Measurements from ENCODE around the gene DCP1B.

DNA sequence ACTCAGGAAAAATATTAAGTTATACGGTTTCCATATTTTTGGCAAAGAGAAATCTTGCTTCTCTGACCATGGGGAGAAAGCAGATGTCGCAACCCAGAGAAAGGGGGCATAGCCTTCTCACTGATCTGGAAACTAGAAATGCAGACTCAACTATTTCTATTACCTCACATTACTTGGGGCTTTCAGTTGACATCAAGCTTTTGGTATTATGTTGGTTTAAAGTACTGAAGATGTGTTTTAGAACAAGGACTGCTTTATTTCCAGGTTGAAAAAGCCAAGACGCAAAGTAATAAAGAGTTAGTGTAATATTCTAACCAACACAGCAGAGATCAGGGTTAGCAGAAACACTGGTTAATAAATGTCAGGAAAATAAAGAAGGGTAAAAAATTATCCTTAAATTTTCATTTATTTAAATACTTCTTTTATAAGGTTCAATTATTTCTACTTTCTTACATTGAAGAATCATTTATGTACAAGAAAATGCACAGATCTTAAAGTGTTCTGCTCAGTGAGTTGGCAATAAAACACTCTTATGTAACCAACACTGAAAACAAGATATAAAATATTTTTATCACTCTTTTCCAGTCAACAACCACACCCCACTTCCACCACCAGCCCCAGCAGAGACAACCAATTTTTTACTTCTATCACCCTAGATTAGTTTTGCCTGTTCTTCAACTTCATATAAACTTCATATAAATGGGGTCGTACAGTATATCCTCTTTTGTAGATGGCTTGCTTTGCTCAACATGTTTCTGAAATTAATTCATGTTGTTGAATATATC, 26.0 kb downstream of the DCP1B start:
- TF ChIP-seq CTCF (IDR thresholded peaks at IDR 0.05; ENCODE audit: extremely low read depth in 1 of 2, insufficient read depth in 1 of 2, low read depth in 1 of 2, low read length in 2 of 2), result no peak
- no peak for TF ChIP-seq JUN (IDR thresholded peaks at IDR 0.05; ENCODE audit: borderline replicate concordance, insufficient read depth, insufficient read length, low read depth)
- no peak for TF ChIP-seq POLR2AphosphoS5 (IDR thresholded peaks at IDR 0.05; ENCODE audit: insufficient read depth, low read depth, low read length)
- no peak for TF ChIP-seq POLR2A (IDR thresholded peaks at IDR 0.05; ENCODE audit: low read depth, low read length)
- no peak for TF ChIP-seq MYC (IDR thresholded peaks at IDR 0.05; ENCODE audit: low read depth, low read length)
- TF ChIP-seq, protein P1, sequence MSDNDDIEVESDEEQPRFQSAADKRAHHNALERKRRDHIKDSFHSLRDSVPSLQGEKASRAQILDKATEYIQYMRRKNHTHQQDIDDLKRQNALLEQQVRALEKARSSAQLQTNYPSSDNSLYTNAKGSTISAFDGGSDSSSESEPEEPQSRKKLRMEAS (IDR thresholded peaks at IDR 0.05; ENCODE audit: insufficient read depth, insufficient read length), result no peak
- no peak for TF ChIP-seq EZH2 (IDR thresholded peaks at IDR 0.05; ENCODE audit: borderline replicate concordance, low read depth, low read length, severe bottlenecking)
- TF ChIP-seq GATA2 (IDR thresholded peaks at IDR 0.05; ENCODE audit: insufficient read depth, insufficient read length, low read depth, low read length), result no peak

Measured in endothelial cell of umbilical vein (primary cell).